ENCODE measurements around the gene KDM1A.

The KDM1A gene

GRCh38 chr1:23118407-23118806 lies 99.1 kb downstream of the KDM1A start:
- Histone ChIP-seq H3K9me3 (ENCODE audit: control insufficient read depth, insufficient read depth, low read length) (no peaks in the 10 kb centered on the region), H3K36me3 (ENCODE audit: insufficient read depth, low read length) (no peaks in the 10 kb centered on the region), H3K9ac (ENCODE audit: low read depth, low read length) (no peak overlapping the region), H3K4me1 (ENCODE audit: insufficient read depth, low read length) (peaks cover 17% of the 10 kb centered on the region)

GRCh38 chr1:23118957-23119792 lies 99.9 kb downstream of the KDM1A start:
- Histone ChIP-seq H3K9ac (ENCODE audit: low read depth, low read length) (no peak overlapping the region), H3K9me3 (ENCODE audit: control insufficient read depth, insufficient read depth, low read length) (no peaks in the 10 kb centered on the region), H3K4me1 (ENCODE audit: insufficient read depth, low read length) (peaks cover 14% of the 10 kb centered on the region), H3K36me3 (ENCODE audit: insufficient read depth, low read length) (no peaks in the 10 kb centered on the region)

- Histone ChIP-seq H3K9me3 (ENCODE audit: control insufficient read depth, insufficient read depth, low read length) (no peaks in the 10 kb centered on the region), H3K36me3 (ENCODE audit: insufficient read depth, low read length) (no peaks in the 10 kb centered on the region), H3K4me1 (ENCODE audit: insufficient read depth, low read length) (peaks cover 14% of the 10 kb centered on the region), H3K9ac (ENCODE audit: low read depth, low read length) (no peak overlapping the region)
These were observed 101.1 kb downstream of the KDM1A start for GRCh38 chr1:23120383-23120782.

- Histone ChIP-seq H3K4me1 (ENCODE audit: insufficient read depth, low read length) (peaks cover 14% of the 10 kb centered on the region), H3K9ac (ENCODE audit: low read depth, low read length) (no peak overlapping the region)
These were observed 102.9 kb downstream of the KDM1A start for GRCh38 chr1:23122023-23122748.

GRCh38 chr1:23122796-23123195 lies 103.5 kb downstream of the KDM1A start:
- no peaks in the 10 kb centered on the region for H3K9me3 ChIP-seq (ENCODE audit: control insufficient read depth, insufficient read depth, low read length)
- no peaks in the 10 kb centered on the region for H3K36me3 ChIP-seq (ENCODE audit: insufficient read depth, low read length)
- H3K9ac ChIP-seq (ENCODE audit: low read depth, low read length) = no peak overlapping the region
- H3K4me1 ChIP-seq (ENCODE audit: insufficient read depth, low read length) = peaks cover 14% of the 10 kb centered on the region

More at GRCh38 chr1:23122023-23122748, 102.9 kb downstream of the KDM1A start:
- no peaks in the 10 kb centered on the region for H3K36me3 ChIP-seq (ENCODE audit: insufficient read depth, low read length)
- no peaks in the 10 kb centered on the region for H3K9me3 ChIP-seq (ENCODE audit: control insufficient read depth, insufficient read depth, low read length)

- H3K9me3 ChIP-seq (ENCODE audit: control insufficient read depth, insufficient read depth, low read length) = no peaks in the 10 kb centered on the region
- no peaks in the 10 kb centered on the region for H3K36me3 ChIP-seq (ENCODE audit: insufficient read depth, low read length)
- H3K4me1 ChIP-seq (ENCODE audit: insufficient read depth, low read length) = peaks cover 14% of the 10 kb centered on the region
- H3K9ac ChIP-seq (ENCODE audit: low read depth, low read length) = no peak overlapping the region
These were observed 104.3 kb downstream of the KDM1A start for GRCh38 chr1:23123528-23123927.

GRCh38 chr1:23124259-23125026 lies 105.2 kb downstream of the KDM1A start:
- no peaks in the 10 kb centered on the region for H3K9me3 ChIP-seq (ENCODE audit: control insufficient read depth, insufficient read depth, low read length)

GRCh38 chr1:23125489-23125888 lies 106.2 kb downstream of the KDM1A start:
- no peaks in the 10 kb centered on the region for H3K36me3 ChIP-seq (ENCODE audit: insufficient read depth, low read length)
- H3K9me3 ChIP-seq (ENCODE audit: control insufficient read depth, insufficient read depth, low read length) = no peaks in the 10 kb centered on the region
- peaks cover 14% of the 10 kb centered on the region for H3K4me1 ChIP-seq (ENCODE audit: insufficient read depth, low read length)
- no peak overlapping the region for H3K9ac ChIP-seq (ENCODE audit: low read depth, low read length)

More at GRCh38 chr1:23124259-23125026, 105.2 kb downstream of the KDM1A start:
- Histone ChIP-seq H3K36me3 (ENCODE audit: insufficient read depth, low read length) (no peaks in the 10 kb centered on the region), H3K9ac (ENCODE audit: low read depth, low read length) (no peak overlapping the region), H3K4me1 (ENCODE audit: insufficient read depth, low read length) (peaks cover 14% of the 10 kb centered on the region)

- no peak overlapping the region for H3K9ac ChIP-seq (ENCODE audit: low read depth, low read length)
- no peaks in the 10 kb centered on the region for H3K36me3 ChIP-seq (ENCODE audit: insufficient read depth, low read length)
- H3K9me3 ChIP-seq (ENCODE audit: control insufficient read depth, insufficient read depth, low read length) = no peaks in the 10 kb centered on the region
- peaks cover 14% of the 10 kb centered on the region for H3K4me1 ChIP-seq (ENCODE audit: insufficient read depth, low read length)
These were observed 106.9 kb downstream of the KDM1A start for GRCh38 chr1:23126200-23126599.

GRCh38 chr1:23126801-23127200 lies 107.5 kb downstream of the KDM1A start:
- Histone ChIP-seq H3K9me3 (ENCODE audit: control insufficient read depth, insufficient read depth, low read length) (no peaks in the 10 kb centered on the region), H3K9ac (ENCODE audit: low read depth, low read length) (no peak overlapping the region), H3K36me3 (ENCODE audit: insufficient read depth, low read length) (no peaks in the 10 kb centered on the region), H3K4me1 (ENCODE audit: insufficient read depth, low read length) (peaks cover 14% of the 10 kb centered on the region)

GRCh38 chr1:23129846-23130245 lies 110.6 kb downstream of the KDM1A start:
- H3K36me3 ChIP-seq (ENCODE audit: insufficient read depth, low read length) = no peaks in the 10 kb centered on the region
- H3K4me1 ChIP-seq (ENCODE audit: insufficient read depth, low read length) = no peaks in the 10 kb centered on the region; the same call in 1 of the 2 replicates
- no peaks in the 10 kb centered on the region for H3K9me3 ChIP-seq (ENCODE audit: control insufficient read depth, insufficient read depth, low read length)
- no peak overlapping the region for H3K9ac ChIP-seq (ENCODE audit: low read depth, low read length)

- Histone ChIP-seq H3K9me3 (ENCODE audit: control insufficient read depth, insufficient read depth, low read length) (no peaks in the 10 kb centered on the region), H3K4me1 (ENCODE audit: insufficient read depth, low read length) (peaks cover 7% of the 10 kb centered on the region; the same call in 1 of the 2 replicates), H3K9ac (ENCODE audit: low read depth, low read length) (no peak overlapping the region), H3K36me3 (ENCODE audit: insufficient read depth, low read length) (no peaks in the 10 kb centered on the region)
These were observed 112.8 kb downstream of the KDM1A start for GRCh38 chr1:23132033-23132432.

Data from ES-I3 (cell line).